Subcutaneous adipose tissue (tissue), 4 donors: Measurements from ENCODE around the gene TMEM45A. TPM values are rescaled to one million over a fixed set of nuclear protein-coding genes. Genes with fewer than 3 reads are reported as not detected.

ENCODE experiments used
- total RNA-seq, 4 donors: library from RNA; depleted of rRNA; stranded (reverse); fragments of >200 nt; gene quantifications; one replicate each; pipeline ENCODE4 v1.1.0, GENCODE V29; 2016
- TF ChIP-seq, protein P1 (sequence below): fragments of 450-650 bp; IDR thresholded peaks from one replicate; pipeline ENCODE4 v1.5.1; 2016; ENCODE audit warnings: low read depth, mild to moderate bottlenecking, control low read depth, antibody characterized with exemption, moderate library complexity

Gene TMEM45A
- total RNA-seq, 4 donors from 2014 or later, result 12.2 to 22.2 (median 12.7) TPM

DNA sequence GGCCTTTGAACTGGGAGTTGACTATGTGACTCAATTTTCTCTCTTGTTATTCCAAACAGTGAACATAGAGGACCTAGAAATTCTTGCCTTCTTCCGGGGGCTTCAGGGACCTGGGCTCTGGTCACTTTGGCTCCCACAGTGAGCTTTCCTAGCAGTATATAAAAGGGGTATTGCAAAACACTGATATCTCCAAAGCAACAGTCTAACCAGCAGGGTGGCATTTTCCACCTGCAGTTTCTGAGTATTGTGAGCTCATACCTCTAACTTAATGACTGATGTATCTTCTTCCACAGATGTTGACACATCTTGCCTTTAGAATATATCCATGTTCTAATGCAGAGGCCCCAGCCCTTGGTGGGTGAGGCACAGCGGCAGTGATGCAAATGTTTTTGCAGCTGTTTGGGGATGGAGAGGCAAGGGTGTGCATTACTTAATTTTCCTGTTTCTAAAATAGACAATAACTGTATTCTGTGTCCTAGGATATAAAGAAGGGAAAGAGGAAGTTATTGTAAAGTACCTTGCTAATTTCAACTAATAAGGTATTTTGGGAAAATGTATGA, 71.3 kb downstream of the TMEM45A start:
- TF ChIP-seq, protein P1, sequence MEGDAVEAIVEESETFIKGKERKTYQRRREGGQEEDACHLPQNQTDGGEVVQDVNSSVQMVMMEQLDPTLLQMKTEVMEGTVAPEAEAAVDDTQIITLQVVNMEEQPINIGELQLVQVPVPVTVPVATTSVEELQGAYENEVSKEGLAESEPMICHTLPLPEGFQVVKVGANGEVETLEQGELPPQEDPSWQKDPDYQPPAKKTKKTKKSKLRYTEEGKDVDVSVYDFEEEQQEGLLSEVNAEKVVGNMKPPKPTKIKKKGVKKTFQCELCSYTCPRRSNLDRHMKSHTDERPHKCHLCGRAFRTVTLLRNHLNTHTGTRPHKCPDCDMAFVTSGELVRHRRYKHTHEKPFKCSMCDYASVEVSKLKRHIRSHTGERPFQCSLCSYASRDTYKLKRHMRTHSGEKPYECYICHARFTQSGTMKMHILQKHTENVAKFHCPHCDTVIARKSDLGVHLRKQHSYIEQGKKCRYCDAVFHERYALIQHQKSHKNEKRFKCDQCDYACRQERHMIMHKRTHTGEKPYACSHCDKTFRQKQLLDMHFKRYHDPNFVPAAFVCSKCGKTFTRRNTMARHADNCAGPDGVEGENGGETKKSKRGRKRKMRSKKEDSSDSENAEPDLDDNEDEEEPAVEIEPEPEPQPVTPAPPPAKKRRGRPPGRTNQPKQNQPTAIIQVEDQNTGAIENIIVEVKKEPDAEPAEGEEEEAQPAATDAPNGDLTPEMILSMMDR, result no peak

DNA sequence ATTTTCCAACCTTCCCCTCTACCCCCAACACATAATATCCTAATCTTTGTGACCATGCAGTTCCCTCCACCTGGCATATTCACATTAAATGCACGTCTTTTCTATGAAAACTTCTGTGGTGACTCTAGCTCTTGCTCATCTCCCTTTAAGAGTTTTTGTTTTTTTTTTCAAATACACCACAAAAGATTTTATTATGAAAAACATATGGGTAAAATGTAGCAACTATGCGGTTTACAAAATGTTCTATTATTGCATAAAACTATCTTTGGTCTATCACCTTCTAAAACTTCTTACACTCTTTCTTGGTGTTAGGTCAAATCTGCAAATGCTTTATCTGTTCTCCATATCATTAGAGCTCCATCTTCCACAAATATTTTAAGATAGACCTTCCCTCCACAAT, 78.4 kb downstream of the TMEM45A start:
- TF ChIP-seq, protein P1, result no peak

DNA sequence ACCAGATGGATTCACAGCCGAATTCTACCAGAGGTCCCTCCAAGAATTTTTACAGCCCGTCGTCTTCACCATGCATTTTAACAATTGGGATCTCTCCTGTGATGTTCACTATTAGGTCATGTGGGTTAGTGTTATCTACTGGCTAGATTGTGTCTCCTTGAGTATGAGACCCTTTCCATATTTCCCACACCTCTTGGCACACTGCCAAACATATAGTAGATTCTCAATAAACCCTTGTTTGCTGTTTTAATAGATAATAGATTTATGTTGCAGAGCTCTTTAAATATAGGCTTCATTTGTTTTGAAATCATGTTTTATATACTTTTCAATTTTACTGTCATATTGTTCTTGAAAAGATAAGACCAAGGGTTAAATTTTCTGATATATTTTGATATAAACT, 82.1 kb downstream of the TMEM45A start:
- TF ChIP-seq, protein P1, result no peak

DNA sequence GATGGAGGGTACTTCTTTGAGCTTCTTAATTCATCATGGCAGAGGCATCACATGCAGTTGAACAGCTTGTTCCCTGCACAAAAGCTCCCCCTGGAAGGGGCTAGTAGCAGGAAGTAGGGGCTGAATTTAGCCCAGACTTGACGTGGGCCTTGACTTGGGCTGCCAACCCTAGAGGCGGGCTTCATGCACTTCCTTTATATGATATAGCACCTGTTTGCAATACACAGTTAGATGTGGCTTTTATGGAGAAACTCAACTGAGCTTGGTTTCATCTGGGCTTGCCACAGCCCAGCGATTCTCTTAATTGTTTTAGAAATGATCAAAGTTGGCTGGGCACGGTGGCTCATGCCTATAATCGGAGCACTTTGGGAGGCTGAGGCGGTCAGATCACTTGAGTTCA, 83.3 kb downstream of the TMEM45A start:
- TF ChIP-seq, protein P1, result no peak

DNA sequence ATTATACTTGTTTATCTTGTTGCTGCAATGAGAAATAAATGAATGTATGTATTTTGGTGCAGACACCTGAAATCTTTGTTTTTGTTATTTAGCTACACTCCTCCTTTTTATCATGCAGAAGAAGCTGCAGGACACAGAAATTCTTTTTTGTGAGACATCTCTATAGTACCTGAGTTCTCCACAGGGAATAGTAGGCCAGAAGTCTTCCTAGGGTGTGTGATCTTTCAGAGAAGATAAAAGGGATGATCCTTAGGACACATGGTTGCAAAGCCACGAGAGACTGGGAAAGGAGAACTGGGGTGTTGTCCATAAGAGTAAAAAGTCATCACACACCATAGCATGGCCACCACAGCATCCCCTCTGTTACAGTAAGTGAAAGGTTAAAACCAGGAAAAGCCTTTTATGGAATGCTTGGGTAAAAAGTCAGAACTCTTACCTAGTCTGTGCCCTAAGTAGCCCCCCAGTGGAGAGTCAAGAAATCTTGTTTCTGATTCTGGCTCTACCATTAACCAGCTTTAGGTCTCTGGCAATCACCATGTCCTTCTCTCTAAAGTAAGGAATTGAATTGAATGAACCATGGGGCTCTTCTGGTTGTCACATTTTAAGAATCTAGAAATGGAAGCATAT, 85.1 kb downstream of the TMEM45A start:
- TF ChIP-seq, protein P1, result no peak

DNA sequence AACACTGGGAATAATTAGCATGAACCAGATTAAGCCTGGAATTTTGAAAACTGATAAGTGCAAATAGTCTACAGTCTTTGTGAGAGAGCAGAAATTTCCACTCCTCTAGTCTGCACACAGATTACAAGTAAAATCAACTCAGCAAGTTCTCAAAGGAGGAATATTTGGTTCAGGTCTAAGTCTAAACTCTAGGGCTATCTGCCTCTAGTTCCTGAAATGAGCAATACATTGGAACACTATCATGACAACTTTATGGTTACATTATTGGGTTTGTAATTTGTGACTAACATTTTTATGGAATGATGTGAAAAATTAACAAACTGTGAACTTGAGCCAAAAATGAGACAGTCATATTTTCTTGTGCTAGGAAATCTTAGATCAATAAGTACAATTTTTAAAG, 86.2 kb downstream of the TMEM45A start:
- TF ChIP-seq, protein P1, result no peak

DNA sequence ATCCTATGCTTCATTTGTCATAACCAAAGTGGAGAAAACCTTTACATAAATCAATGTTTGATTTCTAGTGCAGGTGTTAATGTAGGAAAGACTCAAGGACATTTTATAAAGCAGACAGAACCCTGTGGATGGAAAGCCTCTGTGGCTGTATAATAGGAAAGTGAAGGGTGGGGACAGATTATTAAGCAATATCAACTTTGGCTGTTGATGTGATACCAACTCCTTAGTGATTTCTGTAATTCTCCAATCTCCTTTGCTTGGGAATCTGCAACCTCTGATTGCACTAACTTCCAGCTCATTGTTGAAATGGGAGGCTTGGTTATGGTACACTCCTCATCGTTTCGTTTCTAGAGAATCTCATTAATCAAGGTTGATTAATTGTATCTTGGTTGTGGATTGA, 87.7 kb downstream of the TMEM45A start:
- TF ChIP-seq, protein P1, result no peak
